HG03565 (cell line): ENCODE data around the gene SNTB2.

Experiments used
- ATAC-seq: cut with Tn5 transposase; IDR thresholded peaks from one replicate; pipeline ENCODE4 v1.9.1; 2021; ENCODE audit warnings: mild to moderate bottlenecking, moderate library complexity; ENCODE audit not compliant: unreplicated experiment

SNTB2 gene

DNA sequence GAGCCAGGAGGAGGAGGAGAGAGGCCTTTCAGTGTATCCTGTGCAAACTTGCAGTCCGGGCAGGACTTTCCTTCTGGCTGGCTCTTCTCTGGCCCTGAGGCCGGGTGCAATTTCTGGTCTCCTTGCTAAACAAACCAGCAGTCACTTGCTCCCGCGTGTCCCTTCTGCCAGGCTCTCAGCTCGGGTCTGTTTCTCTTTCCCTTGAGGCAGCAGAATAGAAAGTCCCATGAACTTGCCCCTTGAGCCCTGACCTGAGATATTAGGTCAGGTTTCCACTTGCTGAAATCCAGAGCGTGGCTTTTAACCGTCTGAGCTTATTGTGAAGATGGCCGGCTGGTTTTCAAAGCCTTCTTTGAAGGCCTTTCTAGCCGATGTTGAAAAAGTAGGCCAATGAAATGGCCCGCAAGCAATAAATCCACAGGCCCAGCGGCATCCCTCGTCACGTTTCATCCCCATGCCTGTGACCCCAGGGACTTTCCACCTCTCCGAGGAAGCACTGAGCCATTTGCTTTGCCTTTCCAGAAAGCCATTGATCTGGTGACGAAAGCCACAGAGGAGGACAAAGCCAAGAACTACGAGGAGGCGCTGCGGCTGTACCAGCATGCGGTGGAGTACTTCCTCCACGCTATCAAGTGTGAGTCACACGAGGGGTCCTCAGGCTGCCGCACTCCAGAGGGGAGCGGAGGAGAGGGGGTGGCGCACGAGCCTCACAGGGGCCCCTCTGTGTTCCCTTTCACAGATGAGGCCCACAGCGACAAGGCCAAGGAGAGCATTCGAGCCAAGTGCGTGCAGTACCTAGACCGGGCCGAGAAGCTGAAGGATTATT lies 128.7 kb downstream of the SNTB2 start:
- ATAC-seq, result no peak

DNA sequence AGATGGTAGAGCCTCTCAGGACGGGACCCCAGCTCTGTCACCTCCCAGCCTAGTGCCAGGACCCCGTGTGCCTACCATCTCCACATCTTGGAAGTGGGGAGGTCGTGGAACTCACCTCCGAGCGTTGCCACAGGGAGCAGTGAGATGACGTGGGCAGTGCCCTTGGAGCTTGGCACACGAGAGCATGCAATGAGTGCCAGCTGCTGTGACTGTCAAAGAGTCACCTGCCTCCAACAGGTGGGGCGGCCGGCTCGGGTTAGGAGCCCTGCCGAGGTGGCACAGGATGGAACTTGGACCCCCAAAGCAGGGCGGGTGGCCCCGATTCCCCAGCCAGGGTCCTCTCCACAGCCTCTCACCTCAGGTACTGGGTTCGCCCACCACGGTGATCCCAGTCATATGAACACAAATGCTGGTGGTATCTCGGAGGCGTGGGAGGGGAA lies 129.7 kb downstream of the SNTB2 start:
- no peak for ATAC-seq

DNA sequence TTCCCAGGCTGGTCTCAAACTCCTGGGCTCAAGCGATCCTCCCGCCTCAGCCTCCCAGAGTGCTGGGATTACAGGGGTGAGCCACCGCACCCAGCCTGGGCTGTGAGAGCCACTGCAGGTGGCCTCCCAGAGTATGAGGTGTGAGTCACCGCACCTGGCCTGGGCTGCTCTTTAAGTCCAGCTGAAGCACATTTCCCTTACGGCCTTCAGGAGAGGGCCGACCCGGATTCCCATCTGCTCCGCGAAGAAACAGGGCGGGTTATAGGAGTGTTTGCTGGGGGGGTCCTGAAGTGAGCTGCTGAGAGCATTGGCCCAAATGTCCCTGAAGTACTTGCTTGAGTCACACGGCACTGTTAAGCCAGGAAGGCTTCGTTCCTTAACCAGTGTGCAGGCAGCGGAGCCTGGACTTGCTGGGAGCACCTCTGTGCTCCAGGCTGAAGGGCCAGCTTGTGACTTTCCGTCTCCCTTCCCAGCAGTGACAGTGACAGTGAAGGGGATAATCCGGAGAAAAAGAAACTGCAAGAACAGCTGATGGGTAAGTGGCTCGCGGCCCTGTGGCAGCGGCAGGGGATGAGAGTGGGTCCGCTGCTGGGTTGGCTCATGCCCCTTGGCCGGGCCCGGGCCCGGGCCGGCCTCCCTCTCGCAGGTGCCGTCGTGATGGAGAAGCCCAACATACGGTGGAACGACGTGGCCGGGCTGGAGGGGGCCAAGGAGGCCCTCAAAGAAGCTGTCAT lies 131.4 kb downstream of the SNTB2 start:
- ATAC-seq, result no peak

DNA sequence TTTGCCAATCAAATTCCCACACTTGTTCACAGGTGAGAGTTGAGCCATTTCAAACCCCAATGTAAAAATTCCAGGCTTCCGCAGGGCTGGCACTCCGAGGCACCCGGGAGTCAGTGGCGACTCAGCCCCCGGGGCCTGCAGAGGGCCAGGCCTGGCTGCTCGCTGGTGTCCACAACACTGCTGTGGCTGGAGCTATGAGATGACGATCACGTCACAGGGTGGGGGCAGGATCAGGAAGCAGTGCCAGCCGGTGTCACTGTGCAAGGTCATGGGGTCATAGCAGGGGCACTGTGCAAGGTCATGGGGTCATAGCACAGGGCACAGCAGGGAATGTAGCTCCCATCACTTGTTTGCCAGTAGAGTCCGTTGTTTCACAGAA lies 131.9 kb downstream of the SNTB2 start:
- ATAC-seq, result no peak

DNA sequence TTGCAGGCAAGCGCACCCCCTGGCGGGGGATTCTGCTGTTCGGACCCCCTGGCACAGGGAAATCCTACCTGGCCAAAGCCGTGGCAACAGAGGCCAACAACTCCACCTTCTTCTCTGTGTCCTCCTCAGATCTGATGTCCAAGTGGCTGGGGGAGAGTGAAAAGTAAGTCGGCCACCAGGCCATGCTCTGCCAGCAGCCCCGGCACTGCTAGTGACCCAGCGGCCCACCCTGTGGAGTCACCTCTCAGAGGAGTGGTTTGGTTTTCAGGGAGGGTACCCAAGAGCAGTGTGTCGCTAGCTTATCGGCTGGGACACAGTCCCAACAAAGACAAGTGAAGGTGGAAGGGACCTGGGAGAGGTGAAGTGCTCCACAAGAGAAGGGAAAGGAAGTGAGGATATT lies 132.4 kb downstream of the SNTB2 start:
- no peak for ATAC-seq

DNA sequence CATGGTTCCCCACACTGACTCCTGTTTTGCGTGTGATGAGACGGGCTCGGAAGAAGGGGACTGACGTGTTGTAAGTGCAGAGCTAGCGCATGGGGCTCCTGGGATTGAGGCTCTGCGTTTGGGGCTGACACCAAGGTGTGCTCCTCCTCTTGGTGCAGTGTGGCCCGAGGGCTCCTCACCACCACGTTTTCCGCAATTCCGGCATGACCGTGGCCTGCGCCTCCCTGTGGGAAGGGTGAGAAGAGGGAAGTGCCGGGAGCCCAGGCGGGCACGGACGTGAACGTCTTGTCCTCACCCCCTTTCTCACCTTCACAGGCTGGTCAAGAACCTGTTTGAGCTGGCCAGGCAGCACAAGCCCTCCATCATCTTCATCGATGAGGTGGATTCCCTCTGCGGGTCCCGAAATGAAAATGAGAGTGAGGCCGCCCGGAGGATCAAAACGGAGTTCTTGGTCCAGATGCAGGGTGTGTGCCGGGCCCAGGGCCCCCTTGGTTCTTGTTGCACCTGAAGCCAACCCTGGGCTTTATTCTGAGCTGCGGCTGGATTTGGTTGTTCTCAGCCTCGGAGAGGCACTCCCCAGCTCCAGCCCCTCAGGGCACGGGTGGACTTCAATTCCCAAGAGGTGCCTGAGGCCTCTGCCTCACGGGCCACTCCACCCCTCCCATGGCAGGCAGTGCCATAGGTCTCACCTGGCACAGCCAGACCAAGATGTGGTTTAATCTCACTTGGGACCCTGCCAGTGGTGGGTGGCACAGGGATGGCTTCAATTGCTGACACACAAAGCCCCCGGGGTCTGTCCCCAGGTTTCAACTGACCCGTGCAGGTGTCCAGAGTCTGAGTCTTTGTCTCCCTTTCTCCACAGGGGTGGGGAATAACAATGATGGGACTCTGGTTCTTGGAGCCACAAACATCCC lies 133.1 kb downstream of the SNTB2 start:
- no peak for ATAC-seq

DNA sequence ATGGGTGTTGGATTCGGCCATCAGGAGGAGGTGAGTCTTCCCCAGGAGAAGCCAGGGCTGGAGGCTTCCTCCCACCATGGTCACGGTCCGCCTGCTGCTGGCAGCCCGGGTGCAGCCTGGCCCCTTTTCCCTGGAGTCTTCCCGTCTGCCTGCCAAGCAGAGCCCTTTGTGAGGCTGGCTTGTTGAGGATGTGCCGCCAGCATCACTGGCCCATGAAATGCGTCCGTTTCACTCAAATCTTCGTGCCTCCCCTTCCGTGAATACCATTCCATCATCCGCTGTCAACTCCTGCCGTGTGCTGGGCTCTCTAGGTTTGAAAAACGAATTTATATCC lies 133.7 kb downstream of the SNTB2 start:
- ATAC-seq, result no peak

DNA sequence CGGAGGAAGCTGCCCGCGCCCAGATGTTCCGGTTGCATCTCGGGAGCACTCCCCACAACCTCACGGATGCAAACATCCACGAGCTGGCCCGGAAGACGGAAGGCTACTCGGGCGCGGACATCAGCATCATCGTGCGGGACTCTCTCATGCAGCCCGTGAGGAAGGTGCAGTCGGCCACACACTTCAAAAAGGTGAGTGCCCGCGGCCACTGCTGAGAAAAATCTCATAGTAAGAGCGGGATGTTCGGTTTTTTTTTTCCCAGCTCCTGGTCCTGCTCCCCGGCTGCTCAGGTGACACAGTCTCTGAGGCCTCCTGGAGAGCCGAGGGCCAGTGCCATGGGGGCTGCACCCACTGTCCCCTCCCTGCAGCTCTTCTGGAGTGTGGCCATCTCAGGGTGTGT lies 134.1 kb downstream of the SNTB2 start:
- no peak for ATAC-seq

DNA sequence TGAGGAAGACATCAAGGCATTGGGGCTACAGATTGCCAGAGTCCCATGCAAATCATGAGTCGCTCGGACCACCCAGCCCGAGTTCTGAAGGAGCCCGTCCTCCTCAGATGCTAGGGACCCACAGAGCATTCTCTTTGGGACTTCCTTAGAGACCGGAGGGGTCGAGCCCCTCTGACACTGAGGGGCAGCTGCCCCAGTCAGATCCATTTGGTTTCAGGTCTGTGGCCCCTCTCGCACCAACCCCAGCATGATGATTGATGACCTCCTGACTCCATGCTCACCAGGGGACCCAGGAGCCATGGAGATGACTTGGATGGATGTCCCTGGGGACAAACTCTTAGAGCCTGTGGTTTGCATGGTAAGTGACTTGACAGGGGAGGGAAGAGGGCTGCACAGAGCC lies 135.4 kb downstream of the SNTB2 start:
- ATAC-seq, result no peak

DNA sequence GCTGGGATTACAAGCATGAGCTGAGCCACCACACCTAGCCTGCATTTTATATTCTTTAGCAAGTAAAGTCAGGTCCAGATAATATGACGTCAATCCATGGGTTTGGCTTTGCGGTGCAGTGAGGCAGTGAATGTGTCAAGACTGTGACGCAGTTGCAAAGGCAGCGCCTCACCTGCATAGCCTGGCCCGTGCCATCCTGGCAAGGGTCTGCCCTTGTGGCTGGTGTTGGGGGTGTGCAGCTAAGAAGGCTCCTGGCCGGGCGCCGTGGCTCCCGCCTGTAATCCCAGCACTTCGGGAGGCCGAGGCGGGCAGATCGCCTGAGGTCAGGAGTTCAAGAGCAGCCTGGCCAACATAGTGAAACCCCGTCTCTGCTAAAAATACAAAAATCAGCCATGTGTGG lies 136.5 kb downstream of the SNTB2 start:
- no peak for ATAC-seq

DNA sequence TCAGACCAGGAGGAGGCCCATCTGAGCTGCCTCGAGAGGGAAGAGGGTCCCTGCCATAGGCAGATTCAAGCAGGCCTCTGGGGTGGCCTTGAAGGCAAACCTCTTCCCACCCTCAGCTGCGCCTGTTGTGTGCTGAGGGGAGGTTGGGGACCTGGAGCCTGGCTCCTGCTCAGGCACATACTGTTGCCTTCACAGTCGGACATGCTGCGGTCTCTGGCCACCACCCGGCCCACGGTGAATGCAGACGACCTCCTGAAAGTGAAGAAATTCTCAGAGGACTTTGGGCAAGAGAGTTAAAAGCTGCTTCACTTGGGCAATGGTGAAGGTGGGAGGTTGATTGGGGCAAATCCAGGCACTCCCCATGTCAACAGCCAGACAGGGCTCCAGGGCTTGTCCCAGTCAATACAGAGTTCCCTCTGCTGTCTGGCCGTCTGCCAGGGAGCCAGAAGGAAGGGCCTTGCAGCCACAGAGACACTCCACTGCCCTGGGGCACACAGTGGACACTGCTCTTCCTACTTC lies 137.1 kb downstream of the SNTB2 start:
- ATAC-seq, result no peak

DNA sequence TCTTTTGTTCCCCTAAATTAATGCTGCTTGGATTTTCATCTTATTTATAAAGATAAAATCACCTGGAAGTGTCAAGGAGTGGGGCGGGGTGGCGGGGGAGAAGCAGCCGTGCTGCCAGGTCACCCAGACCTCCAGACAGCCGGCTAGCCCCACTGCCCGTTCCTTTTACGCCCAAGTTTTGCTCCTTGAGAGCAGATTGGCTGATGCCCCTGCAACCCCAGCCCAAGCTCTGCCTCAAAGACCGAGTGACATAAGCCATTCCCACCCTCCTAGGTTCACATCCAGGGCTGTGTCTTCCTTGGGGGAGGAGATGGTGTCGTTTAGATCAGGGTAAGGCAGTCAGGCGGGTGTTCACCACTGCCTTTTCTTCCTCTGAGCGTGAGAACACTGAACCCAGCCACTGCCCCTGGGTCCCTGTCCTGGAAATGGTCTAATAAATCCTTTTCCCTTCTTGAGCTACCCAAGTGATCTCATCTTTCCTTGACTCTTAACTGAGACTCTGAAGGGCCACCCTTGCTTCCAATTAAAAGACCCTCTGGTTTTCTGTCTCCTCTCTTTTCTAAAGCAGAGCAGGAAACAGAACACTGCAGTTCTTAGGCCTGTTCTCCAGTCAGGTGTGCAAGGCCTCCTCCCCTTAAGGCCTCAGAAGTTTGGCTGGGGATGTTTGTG lies 137.8 kb downstream of the SNTB2 start:
- no peak for ATAC-seq

DNA sequence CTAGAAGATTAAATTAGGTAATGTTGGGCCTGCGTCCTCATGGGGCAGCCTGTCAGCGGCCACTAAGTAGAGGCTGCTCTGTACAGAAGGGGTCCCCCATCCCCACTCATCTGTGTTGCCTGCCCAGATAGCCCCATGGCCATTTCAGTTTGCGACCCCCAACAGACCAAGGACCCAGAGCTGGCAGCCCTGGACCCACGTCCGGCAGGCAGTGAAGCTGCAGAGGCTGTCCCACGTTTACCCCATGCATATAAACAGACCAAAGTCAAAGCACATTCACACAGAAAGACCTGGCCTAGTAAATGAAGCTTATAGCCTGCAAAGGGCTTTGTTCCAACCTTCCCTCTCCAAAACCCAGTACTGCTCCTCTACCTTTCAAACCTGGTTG lies 138.8 kb downstream of the SNTB2 start:
- ATAC-seq, result no peak

DNA sequence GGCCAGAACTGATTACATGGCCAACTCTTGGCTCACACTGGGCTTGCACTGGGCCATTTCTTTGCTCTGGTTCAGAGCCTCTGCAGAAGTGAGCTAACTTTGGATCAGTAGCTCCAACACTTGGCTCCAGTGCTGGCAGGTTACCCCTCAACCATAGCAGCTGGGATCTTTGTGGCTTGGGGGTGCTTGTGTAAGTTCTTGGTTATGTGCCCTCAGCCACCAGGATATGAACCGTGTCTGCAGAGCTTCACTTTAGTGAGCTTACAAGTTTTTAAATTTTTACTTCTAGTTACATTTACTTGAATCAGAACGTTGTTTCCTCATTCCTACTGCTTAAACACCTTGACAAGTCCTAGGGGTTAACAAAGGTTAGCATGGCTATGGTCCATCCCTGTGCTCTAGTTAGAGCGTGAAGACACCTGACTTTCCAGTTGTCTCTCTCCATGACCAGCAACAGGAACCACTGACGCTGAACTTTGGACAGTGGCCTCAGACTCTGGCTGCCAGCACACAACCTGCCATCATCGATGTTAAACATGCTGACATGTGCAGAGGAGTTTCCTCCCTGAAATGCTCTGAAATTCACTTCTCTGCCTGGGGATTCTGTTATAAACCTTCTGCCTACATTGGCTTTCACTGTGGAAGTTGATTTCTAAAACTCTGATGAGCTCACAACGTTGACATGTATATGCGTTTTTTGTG lies 139.4 kb downstream of the SNTB2 start:
- no peak for ATAC-seq

DNA sequence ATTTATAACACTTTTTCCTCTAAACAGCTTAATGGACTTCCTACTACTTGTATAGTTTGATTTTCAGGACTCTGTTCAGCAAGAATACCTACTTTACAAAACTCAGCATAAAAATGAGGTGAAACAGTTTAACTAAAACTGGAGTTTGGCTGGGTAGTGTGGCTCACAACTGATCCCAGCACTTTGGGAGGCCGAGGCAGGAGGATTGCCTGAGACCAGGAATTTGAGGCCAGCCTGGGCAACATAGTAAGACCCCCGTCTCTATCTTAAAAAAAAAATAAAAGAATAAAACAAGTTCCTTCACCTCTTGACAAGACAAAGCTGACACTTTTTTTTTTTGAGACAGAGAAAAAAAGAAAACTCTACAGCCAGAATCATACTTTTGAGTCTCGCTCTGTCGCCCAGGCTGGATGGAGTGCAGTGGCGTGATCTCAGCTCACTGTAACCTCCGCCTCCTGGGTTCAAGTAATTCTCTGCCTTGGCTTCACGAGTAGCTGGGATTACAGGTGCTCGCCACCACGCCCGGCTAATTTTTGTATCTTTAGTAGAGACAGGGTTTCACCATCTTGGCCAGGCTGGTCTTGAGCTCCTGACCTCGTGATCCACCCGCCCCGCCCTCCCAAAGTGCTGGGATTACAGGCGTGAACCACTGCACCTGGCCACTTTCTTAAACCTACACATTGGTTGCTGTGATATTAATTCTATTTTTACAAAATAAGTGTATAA lies 140.8 kb downstream of the SNTB2 start:
- no peak for ATAC-seq

DNA sequence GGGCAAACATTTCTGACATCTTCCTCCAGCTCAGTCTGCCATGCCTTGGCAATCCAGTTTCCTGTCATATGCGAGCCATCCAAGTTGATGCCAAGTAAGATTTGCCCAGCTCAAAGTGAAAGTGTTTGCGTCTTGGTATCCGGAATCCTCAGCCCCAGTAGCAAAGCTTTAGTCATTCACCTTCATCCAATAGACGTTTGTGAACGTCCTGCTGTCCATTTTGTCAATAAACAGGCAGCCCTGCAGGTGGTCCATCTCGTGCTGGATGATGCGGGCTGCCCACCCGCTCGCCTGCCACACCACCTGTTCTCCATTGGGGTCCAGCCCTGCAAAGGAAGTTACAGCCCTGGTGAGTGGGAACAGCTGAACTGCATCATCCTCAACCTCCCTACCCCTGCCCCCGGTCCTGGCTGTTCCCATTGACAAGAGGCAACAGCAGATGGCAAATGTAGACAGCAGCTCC lies 141.9 kb downstream of the SNTB2 start:
- no peak for ATAC-seq

DNA sequence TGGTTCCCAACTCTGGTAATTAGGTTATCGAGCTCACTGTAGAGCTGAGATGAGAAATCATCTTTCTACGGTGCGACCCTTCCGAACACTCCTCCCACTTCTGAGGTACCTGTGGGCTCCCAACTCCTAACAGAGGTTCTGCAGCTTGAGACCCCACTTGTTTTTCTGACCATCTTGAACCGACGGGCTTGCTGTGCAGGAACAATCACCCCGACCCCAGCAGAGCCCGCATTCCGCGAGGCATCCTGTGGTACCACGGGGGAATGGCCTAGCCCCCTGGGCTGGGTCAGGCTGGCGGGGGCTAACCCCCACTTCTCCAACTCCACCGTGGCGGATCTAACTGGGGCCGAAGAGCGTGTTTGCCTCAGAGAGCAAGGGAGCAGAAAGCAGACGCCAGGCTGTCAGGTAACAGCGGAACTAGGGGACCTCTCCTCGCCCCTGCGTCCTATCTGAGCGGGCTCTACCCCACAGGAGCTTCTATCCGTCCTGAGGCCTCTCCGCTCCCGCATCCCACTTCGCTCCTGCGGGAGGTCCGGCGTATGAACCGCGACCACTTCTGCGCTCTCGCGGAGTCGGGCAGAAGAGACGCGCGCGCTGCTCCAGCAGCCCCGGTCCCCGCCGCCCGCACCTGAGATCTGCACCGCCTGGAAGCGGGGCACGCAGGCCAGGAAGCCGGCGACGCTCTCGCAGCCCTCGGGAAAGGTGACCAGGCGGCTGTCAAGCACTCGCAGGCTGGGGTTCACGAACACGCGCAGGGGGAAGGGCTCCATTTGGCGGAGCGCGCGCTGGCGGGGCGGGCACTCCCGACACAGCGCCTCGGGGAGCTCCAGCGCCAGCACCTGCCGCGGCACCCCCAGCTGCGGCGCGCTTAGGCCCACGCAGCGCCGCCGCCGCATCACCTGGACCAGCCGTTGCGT lies 142.7 kb downstream of the SNTB2 start:
- ATAC-seq, result no peak
